Measurements from ENCODE around the gene FNTB. TPM values are rescaled to one million over a fixed set of nuclear protein-coding genes. Genes with fewer than 3 reads are reported as not detected.

FNTB gene
- polyA plus RNA-seq, 1 donor: 26.2 TPM

- no peak overlapping the region for H3K4me3 ChIP-seq (ENCODE audit: low read length)
- peak overlapping the region; percentile 98 for H3K27ac ChIP-seq (ENCODE audit: low read length)
- H3K9me3 ChIP-seq (ENCODE audit: control insufficient read depth, low read depth, low read length): no peaks in the 10 kb centered on the region
- WGBS (ENCODE audit: insufficient coverage, low lambda C conversion rate): no CpG with 5 or more reads among the region's 3 CpGs
- peaks cover 46% of the 10 kb centered on the region for H3K36me3 ChIP-seq (ENCODE audit: control insufficient read depth, insufficient read depth, low read length)
- peaks cover 60% of the 10 kb centered on the region for H3K4me1 ChIP-seq (ENCODE audit: control insufficient read depth, insufficient read depth, low read length)
- no peak for DNase-seq
- H3K27me3 ChIP-seq (ENCODE audit: control insufficient read depth, insufficient read depth, low read length): no peaks in the 10 kb centered on the region
Measured at GRCh38 chr14:65071544-65071943, 84.8 kb downstream of the FNTB start.

GRCh38 chr14:65072256-65072655 is 85.6 kb downstream of the FNTB start:
- peaks cover 53% of the 10 kb centered on the region for H3K36me3 ChIP-seq (ENCODE audit: control insufficient read depth, insufficient read depth, low read length)
- whole genome bisulfite sequencing (ENCODE audit: insufficient coverage, low lambda C conversion rate): no CpG with 5 or more reads among the region's 6 CpGs
- H3K4me3 ChIP-seq (ENCODE audit: low read length): no peak overlapping the region
- peak overlapping the region; percentile 98 for H3K27ac ChIP-seq (ENCODE audit: low read length)
- no peak for DNase-seq
- H3K27me3 ChIP-seq (ENCODE audit: control insufficient read depth, insufficient read depth, low read length): no peaks in the 10 kb centered on the region
- peaks cover 60% of the 10 kb centered on the region for H3K4me1 ChIP-seq (ENCODE audit: control insufficient read depth, insufficient read depth, low read length)
- no peaks in the 10 kb centered on the region for H3K9me3 ChIP-seq (ENCODE audit: control insufficient read depth, low read depth, low read length)

GRCh38 chr14:65072937-65073336 is 86.2 kb downstream of the FNTB start:
- Histone ChIP-seq H3K4me1 (ENCODE audit: control insufficient read depth, insufficient read depth, low read length) (peaks cover 63% of the 10 kb centered on the region), H3K4me3 (ENCODE audit: low read length) (no peak overlapping the region), H3K27ac (ENCODE audit: low read length) (peak overlapping the region; percentile 98), H3K27me3 (ENCODE audit: control insufficient read depth, insufficient read depth, low read length) (no peaks in the 10 kb centered on the region), H3K9me3 (ENCODE audit: control insufficient read depth, low read depth, low read length) (no peaks in the 10 kb centered on the region), H3K36me3 (ENCODE audit: control insufficient read depth, insufficient read depth, low read length) (peaks cover 58% of the 10 kb centered on the region)
- peak; percentile 81 to 89 for DNase-seq
- WGBS (ENCODE audit: insufficient coverage, low lambda C conversion rate): 50% methylated on average over 1 of the region's 1 CpG

- Histone ChIP-seq H3K27ac (ENCODE audit: low read length) (peak overlapping the region; percentile 98), H3K4me3 (ENCODE audit: low read length) (no peak overlapping the region), H3K9me3 (ENCODE audit: control insufficient read depth, low read depth, low read length) (no peaks in the 10 kb centered on the region), H3K4me1 (ENCODE audit: control insufficient read depth, insufficient read depth, low read length) (peaks cover 62% of the 10 kb centered on the region), H3K27me3 (ENCODE audit: control insufficient read depth, insufficient read depth, low read length) (no peaks in the 10 kb centered on the region), H3K36me3 (ENCODE audit: control insufficient read depth, insufficient read depth, low read length) (peaks cover 65% of the 10 kb centered on the region)
- 67% methylated on average over 1 of the region's 4 CpGs for WGBS (ENCODE audit: insufficient coverage, low lambda C conversion rate)
- DNase-seq: peak; percentile 87 to 92
Measured at GRCh38 chr14:65073605-65074201, 87.0 kb downstream of the FNTB start.

- no peak for DNase-seq
- no CpG with 5 or more reads among the region's 3 CpGs for WGBS (ENCODE audit: insufficient coverage, low lambda C conversion rate)
- Histone ChIP-seq H3K36me3 (ENCODE audit: control insufficient read depth, insufficient read depth, low read length) (peaks cover 65% of the 10 kb centered on the region), H3K27ac (ENCODE audit: low read length) (peak overlapping the region; percentile 98), H3K4me3 (ENCODE audit: low read length) (no peak overlapping the region), H3K4me1 (ENCODE audit: control insufficient read depth, insufficient read depth, low read length) (peaks cover 59% of the 10 kb centered on the region), H3K27me3 (ENCODE audit: control insufficient read depth, insufficient read depth, low read length) (no peaks in the 10 kb centered on the region), H3K9me3 (ENCODE audit: control insufficient read depth, low read depth, low read length) (no peaks in the 10 kb centered on the region)
Measured at GRCh38 chr14:65074449-65075150, 87.9 kb downstream of the FNTB start.

GRCh38 chr14:65075628-65076325 is 89.1 kb downstream of the FNTB start:
- no peak for DNase-seq
- no peak overlapping the region for H3K27ac ChIP-seq (ENCODE audit: low read length)
- H3K4me3 ChIP-seq (ENCODE audit: low read length): no peak overlapping the region
- 100% methylated on average over 1 of the region's 17 CpGs for WGBS (ENCODE audit: insufficient coverage, low lambda C conversion rate)
- no peaks in the 10 kb centered on the region for H3K27me3 ChIP-seq (ENCODE audit: control insufficient read depth, insufficient read depth, low read length)
- H3K36me3 ChIP-seq (ENCODE audit: control insufficient read depth, insufficient read depth, low read length): peaks cover 69% of the 10 kb centered on the region
- H3K4me1 ChIP-seq (ENCODE audit: control insufficient read depth, insufficient read depth, low read length): peaks cover 60% of the 10 kb centered on the region
- H3K9me3 ChIP-seq (ENCODE audit: control insufficient read depth, low read depth, low read length): no peaks in the 10 kb centered on the region

- Histone ChIP-seq H3K4me3 (ENCODE audit: low read length) (no peak overlapping the region), H3K9me3 (ENCODE audit: control insufficient read depth, low read depth, low read length) (no peaks in the 10 kb centered on the region), H3K27ac (ENCODE audit: low read length) (peak overlapping the region; percentile 59), H3K36me3 (ENCODE audit: control insufficient read depth, insufficient read depth, low read length) (peaks cover 72% of the 10 kb centered on the region), H3K27me3 (ENCODE audit: control insufficient read depth, insufficient read depth, low read length) (no peaks in the 10 kb centered on the region), H3K4me1 (ENCODE audit: control insufficient read depth, insufficient read depth, low read length) (peaks cover 58% of the 10 kb centered on the region)
- no peak for DNase-seq
- WGBS (ENCODE audit: insufficient coverage, low lambda C conversion rate): no CpG with 5 or more reads among the region's 2 CpGs
Measured at GRCh38 chr14:65077318-65077717, 90.6 kb downstream of the FNTB start.

- no peak for DNase-seq
- peaks cover 82% of the 10 kb centered on the region for H3K36me3 ChIP-seq (ENCODE audit: control insufficient read depth, insufficient read depth, low read length)
- 100% methylated on average over 1 of the region's 6 CpGs for WGBS (ENCODE audit: insufficient coverage, low lambda C conversion rate)
Measured at GRCh38 chr14:65079201-65079600, 92.5 kb downstream of the FNTB start.

GRCh38 chr14:65079768-65080167 is 93.1 kb downstream of the FNTB start:
- no peak overlapping the region for H3K4me3 ChIP-seq (ENCODE audit: low read length)
- H3K36me3 ChIP-seq (ENCODE audit: control insufficient read depth, insufficient read depth, low read length): peaks cover 79% of the 10 kb centered on the region
- no peaks in the 10 kb centered on the region for H3K9me3 ChIP-seq (ENCODE audit: control insufficient read depth, low read depth, low read length)
- 60% methylated on average over 1 of the region's 5 CpGs for WGBS (ENCODE audit: insufficient coverage, low lambda C conversion rate)
- peak in 1 of 2 donors; percentile 75 for DNase-seq
- peak overlapping the region; percentile 99 for H3K27ac ChIP-seq (ENCODE audit: low read length)
- H3K4me1 ChIP-seq (ENCODE audit: control insufficient read depth, insufficient read depth, low read length): peaks cover 42% of the 10 kb centered on the region
- H3K27me3 ChIP-seq (ENCODE audit: control insufficient read depth, insufficient read depth, low read length): no peaks in the 10 kb centered on the region

More at GRCh38 chr14:65079201-65079600, 92.5 kb downstream of the FNTB start:
- Histone ChIP-seq H3K27me3 (ENCODE audit: control insufficient read depth, insufficient read depth, low read length) (no peaks in the 10 kb centered on the region), H3K4me1 (ENCODE audit: control insufficient read depth, insufficient read depth, low read length) (peaks cover 48% of the 10 kb centered on the region), H3K27ac (ENCODE audit: low read length) (peak overlapping the region; percentile 99), H3K9me3 (ENCODE audit: control insufficient read depth, low read depth, low read length) (no peaks in the 10 kb centered on the region), H3K4me3 (ENCODE audit: low read length) (no peak overlapping the region)

GRCh38 chr14:65080960-65081747 is 94.5 kb downstream of the FNTB start:
- H3K27ac ChIP-seq (ENCODE audit: low read length): peak overlapping the region; percentile 99
- no peak overlapping the region for H3K4me3 ChIP-seq (ENCODE audit: low read length)
- no peaks in the 10 kb centered on the region for H3K27me3 ChIP-seq (ENCODE audit: control insufficient read depth, insufficient read depth, low read length)
- WGBS (ENCODE audit: insufficient coverage, low lambda C conversion rate): 20% methylated on average over 1 of the region's 2 CpGs
- H3K36me3 ChIP-seq (ENCODE audit: control insufficient read depth, insufficient read depth, low read length): peaks cover 77% of the 10 kb centered on the region
- H3K9me3 ChIP-seq (ENCODE audit: control insufficient read depth, low read depth, low read length): no peaks in the 10 kb centered on the region
- DNase-seq: peak; percentile 95 to 99
- H3K4me1 ChIP-seq (ENCODE audit: control insufficient read depth, insufficient read depth, low read length): peaks cover 42% of the 10 kb centered on the region
